Vagina (tissue), 2 donors: ENCODE measurements around the gene PCDH1. TPM values are rescaled to one million over a fixed set of nuclear protein-coding genes. Genes with fewer than 3 reads are reported as not detected.

Experiments
- DNase-seq, 2 donors: peaks; one replicate each; pipeline ENCODE4 v3.0.0-alpha.2; 2017; ENCODE audit errors: extremely low spot score in 2 of 2
- H3K27ac ChIP-seq: fragments of 200-600 bp; sonication (generic); one replicate; pipeline ENCODE4 v1.5.1; 2019
- H3K27me3 ChIP-seq: fragments of 200-600 bp; sonication (generic); one replicate; pipeline ENCODE4 v1.5.1; 2019
- H3K36me3 ChIP-seq, 2 donors: fragments of 200-600 bp; sonication (generic); one replicate each; pipeline ENCODE4 v1.5.1; 2017 to 2019
- H3K4me1 ChIP-seq: fragments of 200-600 bp; sonication (generic); one replicate; pipeline ENCODE4 v1.5.1; 2019
- H3K4me3 ChIP-seq, 2 donors: fragments of 200-600 bp; sonication (generic); 1 replicate in 1 of 2; 2 replicates in 1 of 2; pipeline ENCODE4 v1.5.1; 2016 to 2019
- H3K9me3 ChIP-seq: fragments of 200-600 bp; sonication (generic); one replicate; pipeline ENCODE4 v1.5.1; 2019
- CTCF ChIP-seq, 3 experiments: fragments of 450-650 bp in 2 of 3; fragments of 200-600 bp in 1 of 3; sonication (generic) in 1 of 3; IDR thresholded peaks; one replicate each; pipeline ENCODE4 v1.5.1; 2017 to 2019; ENCODE audit warnings: antibody characterized with exemption in 3 of 3, mild to moderate bottlenecking in 2 of 3, moderate library complexity in 2 of 3
- POLR2A ChIP-seq, 2 donors: fragments of 450-650 bp; IDR thresholded peaks; one replicate each; pipeline ENCODE4 v1.6.1; 2017; ENCODE audit warnings: antibody characterized with exemption in 2 of 2, mild to moderate bottlenecking in 2 of 2, moderate library complexity in 2 of 2
- POLR2AphosphoS5 ChIP-seq, 2 donors: sonication (generic); formaldehyde crosslinking; IDR thresholded peaks; one replicate each; pipeline ENCODE4 v1.9.0; 2017; ENCODE audit warnings: antibody characterized with exemption in 2 of 2, mild to moderate bottlenecking in 2 of 2, low read depth in 1 of 2; ENCODE audit not compliant: insufficient read depth in 1 of 2
- intact Hi-C: fragments of 100-400 bp; cut with DNase I; formaldehyde crosslinking; loops from one replicate; pipeline ENCODE4 v1.15.1; 2023
- total RNA-seq: library from RNA; depleted of rRNA; stranded (reverse); fragments of >200 nt; gene quantifications from one replicate; pipeline ENCODE4 v1.2.3, GENCODE V29; 2016

Gene PCDH1
- total RNA-seq, 1 donor from 2014 or later = 38.8 TPM

- no peak for DNase-seq
- no peaks in the 10 kb centered on the region for H3K27me3 ChIP-seq
- no peaks in the 10 kb centered on the region for H3K36me3 ChIP-seq
- no peak overlapping the region for H3K4me3 ChIP-seq
- intact Hi-C loops = no loop called here
- no peak overlapping the region for H3K27ac ChIP-seq
- TF ChIP-seq POLR2A (IDR thresholded peaks at IDR 0.05) (no peak), POLR2AphosphoS5 (IDR thresholded peaks at IDR 0.05; ENCODE audit: insufficient read depth in 1 of 2, low read depth in 1 of 2) (no peak), CTCF (IDR thresholded peaks at IDR 0.05) (no peak)
- H3K4me1 ChIP-seq = no peaks in the 10 kb centered on the region
- no peaks in the 10 kb centered on the region for H3K9me3 ChIP-seq
Observed at GRCh38 chr5:141906972-141907371, 28.8 kb upstream of the PCDH1 start.

DNA sequence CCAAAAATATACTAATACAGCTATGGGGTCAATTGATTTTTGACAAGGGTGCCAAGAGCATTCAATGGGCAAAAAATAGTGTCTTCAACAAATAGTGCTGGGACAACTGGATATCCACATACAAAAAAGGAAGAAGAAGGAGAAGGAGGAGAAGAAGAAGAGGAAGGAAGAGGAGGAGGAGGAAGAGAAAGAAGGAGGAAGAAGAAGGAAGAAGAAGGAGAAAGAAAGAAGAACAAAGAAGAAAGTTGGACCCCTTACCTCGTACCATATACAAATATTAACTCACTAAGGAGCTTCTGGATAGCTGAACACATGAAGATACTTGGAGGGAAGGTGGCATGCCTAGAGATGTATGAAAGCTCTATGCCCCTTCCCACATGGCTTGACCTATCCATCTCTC, 28.3 kb upstream of the PCDH1 start:
- no peak for DNase-seq
- no peaks in the 10 kb centered on the region for H3K4me1 ChIP-seq
- no peaks in the 10 kb centered on the region for H3K9me3 ChIP-seq
- TF ChIP-seq CTCF (IDR thresholded peaks at IDR 0.05) (no peak), POLR2A (IDR thresholded peaks at IDR 0.05) (no peak), POLR2AphosphoS5 (IDR thresholded peaks at IDR 0.05; ENCODE audit: insufficient read depth in 1 of 2, low read depth in 1 of 2) (no peak)
- no peaks in the 10 kb centered on the region for H3K36me3 ChIP-seq
- H3K4me3 ChIP-seq = no peak overlapping the region
- H3K27ac ChIP-seq = no peak overlapping the region
- intact Hi-C loops = no loop called here
- no peaks in the 10 kb centered on the region for H3K27me3 ChIP-seq

DNA sequence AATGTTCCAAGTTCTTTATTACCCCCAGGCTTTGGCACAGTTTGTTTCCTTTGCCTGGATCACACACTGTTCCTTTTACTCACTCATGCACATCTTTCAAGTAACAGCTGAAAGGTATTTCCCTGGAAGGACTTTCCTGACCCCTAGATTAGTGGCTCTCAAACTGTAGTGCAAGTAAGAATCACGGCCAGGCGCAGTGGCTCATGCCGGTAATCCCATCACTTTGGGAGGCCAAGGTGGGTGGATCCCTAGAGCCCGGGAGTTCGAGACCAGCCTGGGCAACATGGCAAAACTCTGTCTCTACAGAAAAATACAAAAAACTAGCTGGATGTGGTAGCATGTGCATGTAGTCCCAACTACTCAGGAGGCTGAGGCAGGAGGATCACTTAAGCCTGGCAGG, 26.3 kb upstream of the PCDH1 start:
- intact Hi-C loops = no loop called here
- no peaks in the 10 kb centered on the region for H3K27me3 ChIP-seq
- no peak overlapping the region for H3K27ac ChIP-seq
- H3K36me3 ChIP-seq = no peaks in the 10 kb centered on the region
- H3K4me1 ChIP-seq = no peaks in the 10 kb centered on the region
- no peak overlapping the region for H3K4me3 ChIP-seq
- no peak for TF ChIP-seq POLR2AphosphoS5 (IDR thresholded peaks at IDR 0.05; ENCODE audit: insufficient read depth in 1 of 2, low read depth in 1 of 2)
- no peak for TF ChIP-seq CTCF (IDR thresholded peaks at IDR 0.05)
- TF ChIP-seq POLR2A (IDR thresholded peaks at IDR 0.05) = no peak
- no peaks in the 10 kb centered on the region for H3K9me3 ChIP-seq
- no peak for DNase-seq

- intact Hi-C loops = no loop called here
- no peak for DNase-seq
- Histone ChIP-seq H3K4me1 (no peaks in the 10 kb centered on the region), H3K27me3 (no peaks in the 10 kb centered on the region), H3K27ac (no peak overlapping the region), H3K9me3 (no peaks in the 10 kb centered on the region), H3K36me3 (no peaks in the 10 kb centered on the region), H3K4me3 (no peak overlapping the region)
- TF ChIP-seq CTCF (IDR thresholded peaks at IDR 0.05) (no peak), POLR2AphosphoS5 (IDR thresholded peaks at IDR 0.05; ENCODE audit: insufficient read depth in 1 of 2, low read depth in 1 of 2) (no peak), POLR2A (IDR thresholded peaks at IDR 0.05) (no peak)
Observed at GRCh38 chr5:141903261-141903660, 25.1 kb upstream of the PCDH1 start.

- TF ChIP-seq POLR2A (IDR thresholded peaks at IDR 0.05) (no peak), POLR2AphosphoS5 (IDR thresholded peaks at IDR 0.05; ENCODE audit: insufficient read depth in 1 of 2, low read depth in 1 of 2) (no peak), CTCF (IDR thresholded peaks at IDR 0.05) (no peak)
- H3K36me3 ChIP-seq = no peaks in the 10 kb centered on the region
- no peaks in the 10 kb centered on the region for H3K9me3 ChIP-seq
- H3K4me3 ChIP-seq = no peak overlapping the region
- no peaks in the 10 kb centered on the region for H3K27me3 ChIP-seq
- no peak overlapping the region for H3K27ac ChIP-seq
- DNase-seq = no peak
- intact Hi-C loops = no loop called here
- H3K4me1 ChIP-seq = no peaks in the 10 kb centered on the region
Observed at GRCh38 chr5:141902015-141902814, 24.0 kb upstream of the PCDH1 start.
